A549 treated with RU486 at 1 μM for 4 hours (cell line): ENCODE results near the gene FGF1. TPM values are rescaled to one million over a fixed set of nuclear protein-coding genes. Genes with fewer than 3 reads are reported as not detected.

Experiments
- total RNA-seq: library from RNA; stranded (reverse); fragments of 200-300 nt; extraction: Qiagen RNA extraction; gene quantifications from 5 replicates; pipeline ENCODE4 v1.2.3, GENCODE V29; 2022; ENCODE audit warnings: low read depth

The FGF1 gene
- total RNA-seq = 0.30 to 1.4 TPM (median 0.38 TPM) in 5 replicates

GRCh38 chr5:142685418-142686209 lies at the start of gene FGF1:
TSS of gene FGF1 (minus strand) at chr5:142686090. CDS start at chr5:142614127, 71,963 bp downstream.

Other genes with a start within 250 kb of the FGF1 start
- 8.0 to 11.6 TPM (median 9.2 TPM) in 5 replicates for gene ARHGAP26, start 84.3 kb upstream of the FGF1 start, total RNA-seq